Mesothelial cell of epicardium (in vitro differentiated cells): ENCODE data around the gene LIMK2. TPM values are rescaled to one million over a fixed set of nuclear protein-coding genes. Genes with fewer than 3 reads are reported as not detected.

Source experiments
- DNase-seq, 2 experiments: peaks; one replicate each; pipeline ENCODE4 v3.0.0; 2021; ENCODE audit warnings: low spot score in 2 of 2; ENCODE audit not compliant: unreplicated experiment in 2 of 2
- H3K27ac Mint-ChIP-seq: 2 replicates; pipeline ENCODE4 v1.8.0; 2021; ENCODE audit warnings: mixed read lengths
- H3K27me3 Mint-ChIP-seq: 2 replicates; pipeline ENCODE4 v1.8.0; 2021; ENCODE audit warnings: low read depth, mixed read lengths
- H3K36me3 Mint-ChIP-seq: 2 replicates; pipeline ENCODE4 v1.8.0; 2021; ENCODE audit warnings: mixed read lengths
- H3K4me1 Mint-ChIP-seq: 2 replicates; pipeline ENCODE4 v1.8.0; 2021; ENCODE audit warnings: mixed read lengths
- H3K4me3 Mint-ChIP-seq: 2 replicates; pipeline ENCODE4 v1.8.0; 2021; ENCODE audit warnings: mild to moderate bottlenecking, moderate library complexity, mixed read lengths
- H3K9me3 Mint-ChIP-seq: 2 replicates; pipeline ENCODE4 v1.8.0; 2021; ENCODE audit warnings: mixed read lengths
- total RNA-seq: library from RNA; stranded (reverse); gene quantifications from 3 replicates; pipeline ENCODE4 v1.2.1, GENCODE V29; 2021
- TF ChIP-seq, protein P1 (sequence below): fragments of 200-600 bp; sonication (generic); IDR thresholded peaks from one replicate; pipeline ENCODE4 v1.5.0; 2021; ENCODE audit warnings: antibody characterized with exemption; ENCODE audit not compliant: unreplicated experiment

LIMK2 gene
- total RNA-seq, 1 donor from 2014 or later: 121 TPM

DNA sequence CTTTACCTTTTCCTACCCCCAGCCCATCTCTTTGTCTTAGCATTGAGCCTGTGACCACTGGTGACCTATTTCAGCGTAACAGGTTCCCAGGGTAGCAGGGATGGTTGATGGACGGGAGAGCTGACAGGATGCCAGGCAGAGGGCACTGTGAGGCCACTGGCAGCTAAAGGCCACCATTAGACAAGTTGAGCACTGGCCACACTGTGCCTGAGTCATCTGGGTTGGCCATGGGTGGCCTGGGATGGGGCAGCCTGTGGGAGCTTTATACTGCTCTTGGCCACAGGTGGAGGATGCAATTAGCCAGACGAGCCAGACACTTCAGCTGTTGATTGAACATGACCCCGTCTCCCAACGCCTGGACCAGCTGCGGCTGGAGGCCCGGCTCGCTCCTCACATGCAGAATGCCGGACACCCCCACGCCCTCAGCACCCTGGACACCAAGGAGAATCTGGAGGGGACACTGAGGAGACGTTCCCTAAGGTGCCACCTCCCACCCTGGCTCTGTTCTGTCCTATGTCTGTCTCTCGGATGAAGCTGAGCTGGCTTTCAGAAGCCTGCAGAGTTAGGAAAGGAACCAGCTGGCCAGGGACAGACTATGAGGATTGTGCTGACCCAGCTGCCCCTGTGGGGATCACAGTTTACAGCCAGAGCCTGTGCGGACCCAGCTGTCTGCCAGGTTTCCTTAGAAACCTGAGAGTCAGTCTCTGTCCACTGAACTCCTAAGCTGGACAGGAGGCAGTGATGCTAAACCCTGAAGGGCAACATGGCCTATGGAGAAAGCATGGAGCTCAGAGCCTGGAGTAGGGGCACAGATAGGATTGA lies 50.4 kb downstream of the LIMK2 start:
- no peak for DNase-seq
- Mint-ChIP-seq H3K27ac (no peak overlapping the region), H3K9me3 (no peaks in the 10 kb centered on the region), H3K27me3 (no peaks in the 10 kb centered on the region), H3K36me3 (peaks cover 62% of the 10 kb centered on the region), H3K4me1 (no peaks in the 10 kb centered on the region), H3K4me3 (no peak overlapping the region)
- TF ChIP-seq, protein P1, sequence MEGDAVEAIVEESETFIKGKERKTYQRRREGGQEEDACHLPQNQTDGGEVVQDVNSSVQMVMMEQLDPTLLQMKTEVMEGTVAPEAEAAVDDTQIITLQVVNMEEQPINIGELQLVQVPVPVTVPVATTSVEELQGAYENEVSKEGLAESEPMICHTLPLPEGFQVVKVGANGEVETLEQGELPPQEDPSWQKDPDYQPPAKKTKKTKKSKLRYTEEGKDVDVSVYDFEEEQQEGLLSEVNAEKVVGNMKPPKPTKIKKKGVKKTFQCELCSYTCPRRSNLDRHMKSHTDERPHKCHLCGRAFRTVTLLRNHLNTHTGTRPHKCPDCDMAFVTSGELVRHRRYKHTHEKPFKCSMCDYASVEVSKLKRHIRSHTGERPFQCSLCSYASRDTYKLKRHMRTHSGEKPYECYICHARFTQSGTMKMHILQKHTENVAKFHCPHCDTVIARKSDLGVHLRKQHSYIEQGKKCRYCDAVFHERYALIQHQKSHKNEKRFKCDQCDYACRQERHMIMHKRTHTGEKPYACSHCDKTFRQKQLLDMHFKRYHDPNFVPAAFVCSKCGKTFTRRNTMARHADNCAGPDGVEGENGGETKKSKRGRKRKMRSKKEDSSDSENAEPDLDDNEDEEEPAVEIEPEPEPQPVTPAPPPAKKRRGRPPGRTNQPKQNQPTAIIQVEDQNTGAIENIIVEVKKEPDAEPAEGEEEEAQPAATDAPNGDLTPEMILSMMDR: no peak

DNA sequence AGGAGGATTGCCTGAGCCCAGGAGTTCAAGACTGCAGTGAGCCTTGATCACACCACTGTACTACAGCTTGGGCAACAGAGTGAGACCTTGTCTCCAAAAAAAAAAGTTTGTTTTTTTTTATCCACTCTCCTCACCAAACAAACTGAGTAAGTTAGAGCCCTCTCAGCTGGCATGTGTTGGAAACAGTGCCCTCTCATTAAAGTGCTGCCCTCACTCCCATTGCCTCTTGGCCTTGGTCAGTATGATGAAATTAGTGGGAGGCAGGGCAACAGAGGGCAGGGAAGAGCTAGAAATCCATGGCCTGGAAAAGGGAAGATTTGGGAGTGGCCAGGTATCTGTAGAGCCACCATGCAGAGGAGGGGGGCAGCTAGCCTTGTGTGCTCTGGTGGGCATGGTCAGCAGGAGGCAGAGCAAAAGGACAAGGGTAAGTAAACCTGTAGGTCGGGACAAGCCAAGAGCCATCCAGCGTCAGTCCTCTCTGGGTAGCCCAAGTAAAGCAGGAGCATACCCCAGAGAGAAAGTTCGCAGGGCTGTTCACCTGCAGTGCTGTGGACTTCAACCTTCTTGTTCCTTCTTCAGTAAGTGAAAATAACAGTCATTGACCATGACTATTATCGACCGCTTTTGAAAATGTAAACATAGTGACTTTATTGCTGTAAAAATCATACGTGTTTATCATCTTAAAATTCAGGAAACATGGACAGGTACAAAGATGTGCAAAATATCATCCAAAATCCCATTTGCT lies 52.0 kb downstream of the LIMK2 start:
- H3K36me3 Mint-ChIP-seq: peaks cover 65% of the 10 kb centered on the region
- DNase-seq: no peak
- no peak overlapping the region for H3K4me3 Mint-ChIP-seq
- H3K27ac Mint-ChIP-seq: peak overlapping the region; percentile 6
- H3K9me3 Mint-ChIP-seq: no peaks in the 10 kb centered on the region
- no peaks in the 10 kb centered on the region for H3K27me3 Mint-ChIP-seq
- no peaks in the 10 kb centered on the region for H3K4me1 Mint-ChIP-seq
- TF ChIP-seq, protein P1: no peak

DNA sequence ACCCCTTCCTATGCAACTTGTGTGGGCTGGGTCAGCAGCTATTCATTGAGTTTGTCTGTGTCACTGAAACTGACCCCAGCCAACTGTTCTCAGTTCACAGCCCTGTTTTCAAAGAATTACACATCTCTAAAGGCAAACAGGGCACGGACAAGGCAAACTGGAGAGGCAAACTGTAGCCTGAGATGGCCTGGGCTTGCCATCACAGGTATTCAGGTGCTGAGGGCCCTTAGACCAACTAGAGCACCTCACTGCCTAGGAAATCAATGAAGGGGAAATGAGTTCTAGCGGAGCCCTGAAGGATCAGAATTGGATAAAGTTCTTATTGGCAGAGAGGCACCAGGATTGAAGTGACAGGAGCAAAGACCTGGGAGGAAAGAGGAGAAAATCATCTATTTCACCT lies 56.2 kb downstream of the LIMK2 start:
- Mint-ChIP-seq H3K4me1 (peaks cover 5% of the 10 kb centered on the region), H3K4me3 (no peak overlapping the region), H3K27me3 (no peaks in the 10 kb centered on the region), H3K36me3 (peaks cover 60% of the 10 kb centered on the region), H3K27ac (no peak overlapping the region), H3K9me3 (no peaks in the 10 kb centered on the region)
- DNase-seq: no peak
- TF ChIP-seq, protein P1: no peak

DNA sequence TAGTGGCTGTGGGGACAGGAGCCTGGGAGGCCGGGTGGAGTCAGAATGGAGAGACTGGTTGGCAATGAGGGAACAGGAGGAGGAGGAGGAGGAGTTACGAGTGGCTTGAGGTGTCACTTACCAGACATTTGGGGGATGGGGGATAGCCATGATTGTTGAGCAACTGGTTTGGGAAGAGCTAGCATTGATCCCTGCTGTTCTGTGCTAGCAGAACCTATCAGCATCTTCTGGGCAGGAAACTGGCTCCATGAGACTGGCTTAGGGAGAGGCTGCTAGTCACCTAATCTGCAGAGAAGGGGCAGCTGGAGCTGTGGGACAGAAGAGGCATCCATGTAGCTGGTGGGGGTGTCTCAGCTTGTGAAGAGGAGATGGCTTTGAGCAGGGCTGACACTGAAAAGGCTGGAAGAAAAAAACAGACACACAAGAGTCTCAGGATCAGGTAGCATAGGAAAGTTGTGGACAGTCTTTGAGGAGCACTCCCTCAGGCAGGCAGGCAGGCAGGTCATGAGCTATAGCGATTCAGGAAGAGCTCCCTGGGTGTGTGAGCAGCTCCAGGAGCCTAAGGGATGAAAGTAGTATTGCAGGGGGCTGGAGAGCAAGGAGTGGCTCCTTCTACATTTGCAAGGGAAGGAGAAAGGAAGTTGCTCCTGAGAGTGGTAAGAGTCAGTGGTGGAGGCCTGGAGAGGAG lies 57.9 kb downstream of the LIMK2 start:
- H3K4me1 Mint-ChIP-seq: peaks cover 7% of the 10 kb centered on the region
- H3K4me3 Mint-ChIP-seq: no peak overlapping the region
- H3K9me3 Mint-ChIP-seq: no peaks in the 10 kb centered on the region
- TF ChIP-seq, protein P1: no peak
- DNase-seq: no peak
- peaks cover 62% of the 10 kb centered on the region for H3K36me3 Mint-ChIP-seq
- no peaks in the 10 kb centered on the region for H3K27me3 Mint-ChIP-seq
- peak overlapping the region; percentile 28 for H3K27ac Mint-ChIP-seq

DNA sequence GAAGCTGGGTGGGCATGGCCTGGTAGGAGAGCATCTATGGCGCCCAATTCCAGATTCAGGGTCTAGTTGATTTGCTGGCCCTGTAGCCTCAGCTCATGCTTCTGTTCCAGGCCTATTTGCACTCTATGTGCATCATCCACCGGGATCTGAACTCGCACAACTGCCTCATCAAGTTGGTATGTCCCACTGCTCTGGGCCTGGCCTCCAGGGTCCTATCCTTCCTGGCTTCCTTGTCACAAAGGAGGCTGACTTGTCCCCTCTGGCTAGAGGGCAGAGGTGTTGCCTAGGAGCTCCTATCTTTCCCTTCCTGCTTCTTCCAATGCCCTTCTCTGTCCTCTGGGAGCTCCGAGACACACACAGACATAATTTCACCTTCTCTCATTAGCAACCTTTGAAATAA lies 58.9 kb downstream of the LIMK2 start:
- Mint-ChIP-seq H3K27me3 (no peaks in the 10 kb centered on the region), H3K4me3 (no peak overlapping the region), H3K27ac (peak overlapping the region; percentile 72), H3K9me3 (no peaks in the 10 kb centered on the region), H3K4me1 (peaks cover 13% of the 10 kb centered on the region), H3K36me3 (peaks cover 59% of the 10 kb centered on the region)
- TF ChIP-seq, protein P1: no peak
- no peak for DNase-seq
